Spinal cord (tissue), 10 donors: ENCODE data around the gene TRIM62. TPM values are rescaled to one million over a fixed set of nuclear protein-coding genes. Genes with fewer than 3 reads are reported as not detected.

Experiments
- DNase-seq, 6 donors: peaks; one replicate each; pipeline versions ENCODE4 v3.0.0 to v3.0.0-alpha.2; 2013 to 2015; ENCODE audit warnings: low spot score in 6 of 6, low read depth in 4 of 6
- H3K27ac ChIP-seq: one replicate; pipeline ENCODE4 v1.5.1; 2013; ENCODE audit warnings: low read depth, low read length, control low read depth
- H3K27me3 ChIP-seq: one replicate; pipeline ENCODE4 v1.6.1; 2013; ENCODE audit warnings: low read length; ENCODE audit not compliant: control insufficient read depth, insufficient read depth
- H3K36me3 ChIP-seq: one replicate; pipeline ENCODE4 v1.6.1; 2013; ENCODE audit warnings: low read length; ENCODE audit not compliant: control insufficient read depth, insufficient read depth
- H3K4me1 ChIP-seq: one replicate; pipeline ENCODE4 v1.6.1; 2013; ENCODE audit warnings: low read length; ENCODE audit not compliant: control insufficient read depth, insufficient read depth
- H3K4me3 ChIP-seq: one replicate; pipeline ENCODE4 v1.5.1; 2013; ENCODE audit warnings: low read depth, low read length, control low read depth
- H3K9me3 ChIP-seq: one replicate; pipeline ENCODE4 v1.6.1; 2013; ENCODE audit warnings: low read length; ENCODE audit not compliant: control insufficient read depth, insufficient read depth
- WGBS: methylation state at CpG from one replicate; pipeline ENCODE4 v1.1.5; 2013; ENCODE audit warnings: missing lambda C conversion rate; ENCODE audit not compliant: insufficient coverage; 5-methylcytosine and 5-hydroxymethylcytosine counted together
- polyA plus RNA-seq, 2 donors: library from polyadenylated mRNA; unstranded; fragments of 120-200 nt; gene quantifications; one replicate each; pipeline ENCODE4 v1.2.1, GENCODE V29; 2013; ENCODE audit not compliant: insufficient read length in 2 of 2
- total RNA-seq, 2 donors: library from RNA; depleted of rRNA in 1 of 2; stranded (reverse); fragments of 120-200 nt in 1 of 2; fragments of >200 nt in 1 of 2; gene quantifications; one replicate each; pipeline versions ENCODE4 v1.2.3 to v1.2.4, GENCODE V29; 2013 to 2014
- donor health status: healthy.

Gene TRIM62
- total and polyA plus RNA-seq, 4 donors = 6.8 to 20.7 (median 14.7) TPM

DNA sequence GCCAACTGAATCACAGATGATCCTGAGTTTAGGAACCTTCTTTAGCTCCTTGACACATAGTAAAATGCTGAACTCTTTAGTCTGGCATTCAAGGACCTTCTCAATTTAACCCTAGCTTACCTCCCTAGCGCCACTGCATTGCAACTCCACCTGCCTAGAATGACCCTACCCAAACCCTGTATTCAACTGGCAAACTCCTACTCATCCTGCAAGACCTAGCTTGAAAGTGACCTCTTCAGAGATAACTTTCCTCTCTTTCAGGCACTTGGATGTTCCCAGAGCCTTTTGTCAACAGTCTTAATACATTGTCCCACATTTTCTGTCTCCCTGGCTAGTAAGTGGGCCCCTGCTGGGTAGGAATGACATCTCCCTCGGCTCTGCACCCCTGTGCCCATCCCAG lies 19.7 kb downstream of the TRIM62 start:
- no peak for DNase-seq
- Histone ChIP-seq H3K9me3 (no peaks in the 10 kb centered on the region), H3K27ac (peak overlapping the region; percentile 89)

DNA sequence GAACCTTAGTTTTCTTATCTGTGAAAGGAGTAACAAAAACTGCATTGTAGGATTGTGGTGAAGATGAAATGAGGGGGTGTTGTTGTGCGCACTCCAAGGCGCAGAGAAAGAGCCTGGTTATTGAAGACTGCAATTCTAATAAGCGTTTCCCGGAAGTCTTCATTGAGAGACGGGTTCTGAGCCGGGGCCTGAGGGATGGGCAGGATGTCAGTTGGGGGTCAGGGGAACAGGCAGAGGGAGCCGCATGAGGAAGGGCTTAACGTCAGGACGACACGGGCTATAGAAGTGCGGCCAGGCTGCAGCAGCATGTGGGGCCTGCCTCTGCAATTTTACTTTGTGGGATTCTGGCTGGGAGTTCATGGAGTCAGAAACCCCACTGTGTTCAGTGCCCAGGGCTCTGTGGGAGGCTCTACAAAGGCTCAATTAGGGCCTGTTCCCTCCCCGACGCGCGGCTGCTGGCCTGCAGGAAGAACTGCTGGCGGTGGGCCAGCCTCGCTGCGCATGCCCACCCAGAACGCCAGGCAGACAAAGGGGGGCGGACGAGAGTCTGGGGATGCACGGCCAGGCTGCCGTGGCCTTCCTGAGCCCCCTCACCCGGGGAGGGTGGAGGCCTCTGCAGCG lies 20.7 kb downstream of the TRIM62 start:
- H3K27ac ChIP-seq = peak overlapping the region; percentile 89
- WGBS = 10% methylated on average over 25 of the region's 25 CpGs
- peak in 5 of 6 donors; percentile 75 to 96 (median 76) for DNase-seq

More for the DNA sequence above, 19.7 kb downstream of the TRIM62 start:
- peaks cover 44% of the 10 kb centered on the region for H3K36me3 ChIP-seq
- H3K27me3 ChIP-seq = no peaks in the 10 kb centered on the region
- peaks cover 38% of the 10 kb centered on the region for H3K4me1 ChIP-seq
- no peak overlapping the region for H3K4me3 ChIP-seq
- WGBS = 100% methylated on average over 1 of the region's 2 CpGs

DNA sequence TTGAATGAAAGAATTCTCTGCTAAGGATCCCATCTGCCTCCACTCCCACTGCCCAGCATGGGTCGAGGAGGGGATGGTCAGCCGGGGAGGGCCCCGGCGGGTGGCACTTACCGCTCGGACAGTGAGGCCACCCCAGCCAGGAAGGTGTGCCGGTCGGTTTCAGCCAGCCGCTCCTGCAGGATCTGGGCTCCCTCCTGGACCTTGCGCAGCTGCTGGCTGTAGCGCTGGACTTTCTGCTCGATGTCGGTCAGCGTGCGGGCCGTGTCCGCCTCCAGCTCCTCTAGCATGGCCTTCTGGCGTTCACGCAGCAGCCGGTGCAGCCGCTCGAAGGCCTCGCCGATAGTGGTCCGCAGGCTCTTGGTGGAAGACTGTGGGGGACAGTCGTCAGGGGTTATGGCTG lies 22.3 kb downstream of the TRIM62 start:
- Histone ChIP-seq H3K27ac (no peak overlapping the region), H3K9me3 (no peaks in the 10 kb centered on the region), H3K4me3 (no peak overlapping the region), H3K4me1 (peaks cover 44% of the 10 kb centered on the region), H3K36me3 (peaks cover 36% of the 10 kb centered on the region), H3K27me3 (no peaks in the 10 kb centered on the region)
- WGBS = 96% methylated on average over 26 of the region's 26 CpGs
- no peak for DNase-seq

More for the DNA sequence above, 20.7 kb downstream of the TRIM62 start:
- no peaks in the 10 kb centered on the region for H3K27me3 ChIP-seq
- peaks cover 40% of the 10 kb centered on the region for H3K4me1 ChIP-seq
- no peaks in the 10 kb centered on the region for H3K9me3 ChIP-seq
- H3K36me3 ChIP-seq = peaks cover 44% of the 10 kb centered on the region
- H3K4me3 ChIP-seq = no peak overlapping the region

DNA sequence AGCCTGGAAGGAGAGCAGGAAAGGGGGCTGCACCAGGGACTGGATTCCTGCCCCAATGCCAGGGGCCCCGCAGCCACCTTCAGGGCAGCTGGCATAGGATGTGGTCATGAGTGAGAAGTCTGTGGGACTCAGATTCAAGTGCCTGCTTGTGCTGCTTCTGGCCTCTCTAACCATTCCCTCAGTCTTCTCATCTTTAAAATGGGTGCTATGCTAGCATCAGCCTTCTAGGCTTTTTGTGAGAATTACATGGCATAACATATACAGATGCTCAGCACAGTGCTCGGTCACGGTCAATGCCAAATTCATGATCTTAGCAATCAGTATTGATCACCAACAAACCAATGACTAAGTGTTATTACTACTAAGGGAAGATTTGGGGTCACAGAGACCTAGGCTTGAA lies 23.5 kb downstream of the TRIM62 start:
- DNase-seq = no peak
- 100% methylated on average over 1 of the region's 3 CpGs for WGBS
- no peak overlapping the region for H3K4me3 ChIP-seq
- H3K9me3 ChIP-seq = no peaks in the 10 kb centered on the region
- H3K36me3 ChIP-seq = peaks cover 30% of the 10 kb centered on the region
- H3K27ac ChIP-seq = no peak overlapping the region
- H3K27me3 ChIP-seq = no peaks in the 10 kb centered on the region
- H3K4me1 ChIP-seq = peaks cover 36% of the 10 kb centered on the region

DNA sequence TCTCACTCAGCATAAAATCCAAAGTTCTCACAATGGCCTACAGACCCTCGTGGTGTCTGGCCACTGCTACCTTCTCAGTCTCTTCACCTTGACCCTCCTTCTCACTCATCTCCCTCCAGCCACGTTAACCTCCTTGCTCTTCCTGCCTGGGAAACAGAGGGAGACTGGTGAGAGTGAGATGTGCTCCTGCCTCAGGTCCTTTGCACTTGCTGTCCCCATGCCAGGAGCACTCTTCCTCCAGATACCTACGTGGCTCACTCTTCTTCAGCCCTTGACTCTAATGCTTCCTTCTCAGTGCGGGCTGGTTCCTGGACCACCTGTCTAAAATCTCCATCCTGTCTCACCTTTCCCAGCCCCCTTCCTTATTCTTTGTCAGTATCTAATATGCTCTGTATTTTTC lies 24.7 kb downstream of the TRIM62 start:
- no peaks in the 10 kb centered on the region for H3K9me3 ChIP-seq
- no peak for DNase-seq
- no peaks in the 10 kb centered on the region for H3K27me3 ChIP-seq
- WGBS = 90% methylated on average over 4 of the region's 4 CpGs
- peaks cover 33% of the 10 kb centered on the region for H3K36me3 ChIP-seq
- no peak overlapping the region for H3K27ac ChIP-seq
- H3K4me1 ChIP-seq = peaks cover 46% of the 10 kb centered on the region
- no peak overlapping the region for H3K4me3 ChIP-seq

DNA sequence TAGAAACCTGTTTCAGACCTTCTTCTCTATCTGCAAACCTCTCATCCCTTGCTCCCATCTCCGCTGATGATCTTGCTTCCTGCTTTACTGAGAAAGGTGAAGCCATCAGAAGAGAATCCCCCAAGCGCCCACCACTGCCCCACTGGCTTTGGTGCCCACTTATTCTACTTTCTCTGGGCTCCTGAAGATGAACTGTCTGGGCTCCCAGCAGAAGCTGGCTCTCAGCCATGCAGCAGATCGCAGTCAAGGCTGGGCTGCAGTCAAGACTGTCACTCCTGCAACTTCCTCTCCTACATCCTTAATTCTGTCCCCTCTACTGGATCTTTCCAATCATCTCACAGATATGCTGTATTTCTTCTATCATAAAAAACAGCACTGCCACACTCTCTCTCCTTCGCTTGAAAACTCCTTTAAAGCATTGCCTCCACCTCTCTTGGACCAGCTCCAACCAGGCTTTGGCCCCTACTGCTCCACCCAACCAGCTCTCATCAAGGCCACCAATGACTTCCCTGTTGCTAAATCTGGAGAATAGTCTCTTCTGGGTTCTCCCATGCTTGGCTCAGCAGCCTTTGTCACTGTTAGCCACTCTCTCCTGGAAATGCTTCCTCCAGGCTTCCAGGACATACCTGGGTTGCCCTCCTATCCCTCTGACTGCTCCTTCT lies 25.8 kb downstream of the TRIM62 start:
- Histone ChIP-seq H3K36me3 (peaks cover 40% of the 10 kb centered on the region), H3K27me3 (no peaks in the 10 kb centered on the region), H3K9me3 (no peaks in the 10 kb centered on the region), H3K4me1 (peaks cover 48% of the 10 kb centered on the region), H3K27ac (no peak overlapping the region), H3K4me3 (no peak overlapping the region)
- DNase-seq = no peak
- WGBS = 77% methylated on average over 4 of the region's 4 CpGs

DNA sequence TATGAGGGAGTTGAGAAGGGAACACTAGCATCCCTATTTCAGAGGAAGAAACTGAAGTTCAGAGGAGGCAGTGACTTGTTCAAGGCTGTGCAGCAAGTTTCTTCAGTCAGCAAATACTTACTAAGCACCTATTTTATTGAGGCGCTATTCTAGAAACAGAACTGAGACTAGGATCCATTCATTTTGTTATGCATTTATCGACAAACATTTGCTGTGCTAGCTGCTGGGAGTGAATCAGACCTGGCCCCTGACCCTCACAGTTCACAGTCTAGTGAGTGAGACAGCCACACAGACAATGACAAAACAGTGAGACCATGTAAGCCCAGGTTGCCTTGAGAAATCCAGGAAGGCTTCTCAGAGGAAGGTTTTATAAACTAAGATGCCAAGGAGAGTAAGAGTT lies 28.2 kb downstream of the TRIM62 start:
- Histone ChIP-seq H3K4me1 (peaks cover 38% of the 10 kb centered on the region), H3K4me3 (no peak overlapping the region), H3K27me3 (no peaks in the 10 kb centered on the region), H3K36me3 (peaks cover 51% of the 10 kb centered on the region), H3K9me3 (no peaks in the 10 kb centered on the region), H3K27ac (peak overlapping the region; percentile 42)
- WGBS = 95% methylated on average over 2 of the region's 2 CpGs
- no peak for DNase-seq

- Histone ChIP-seq H3K27me3 (no peaks in the 10 kb centered on the region), H3K27ac (peak overlapping the region; percentile 42), H3K4me3 (no peak overlapping the region), H3K9me3 (no peaks in the 10 kb centered on the region), H3K36me3 (peaks cover 43% of the 10 kb centered on the region), H3K4me1 (peaks cover 38% of the 10 kb centered on the region)
- peak in 2 of 6 donors; percentile 32 to 42 for DNase-seq
- 83% methylated on average over 2 of the region's 2 CpGs for WGBS
Observed at GRCh38 chr1:33152685-33153432, 29.0 kb downstream of the TRIM62 start.

DNA sequence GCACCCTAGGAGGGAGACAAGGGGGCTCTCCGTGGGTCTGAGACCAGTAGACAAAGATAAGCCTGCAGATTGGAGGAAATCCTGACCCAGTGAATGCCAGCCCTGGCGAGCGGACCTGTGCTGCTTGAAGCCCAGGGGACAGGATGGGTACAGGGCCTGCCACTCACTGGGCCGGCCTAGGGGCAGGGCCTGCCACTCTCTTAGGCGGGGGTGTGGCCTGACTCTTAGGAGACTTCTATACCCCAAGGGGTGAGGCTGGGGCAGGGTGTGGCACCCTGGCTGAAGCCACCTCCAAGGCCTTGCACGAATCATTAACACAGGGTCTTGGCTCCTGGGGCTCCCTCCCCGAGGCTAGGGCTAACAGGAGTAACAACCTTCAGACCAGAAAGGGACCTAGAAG lies 30.7 kb downstream of the TRIM62 start:
- H3K36me3 ChIP-seq = peaks cover 60% of the 10 kb centered on the region
- DNase-seq = no peak
- H3K27ac ChIP-seq = no peak overlapping the region
- H3K4me3 ChIP-seq = no peak overlapping the region
- no peaks in the 10 kb centered on the region for H3K9me3 ChIP-seq
- WGBS = 63% methylated on average over 6 of the region's 7 CpGs
- H3K4me1 ChIP-seq = peaks cover 45% of the 10 kb centered on the region
- H3K27me3 ChIP-seq = no peaks in the 10 kb centered on the region
